Ascending aorta (tissue), 2 donors: ENCODE results near the gene GASK1B. TPM values are rescaled to one million over a fixed set of nuclear protein-coding genes. Genes with fewer than 3 reads are reported as not detected.

Experiments
- DNase-seq, 2 donors: peaks; one replicate each; pipeline ENCODE4 v3.0.0-alpha.2; 2019; ENCODE audit warnings: low spot score in 2 of 2
- H3K27ac ChIP-seq, 2 donors: fragments of 200-600 bp; sonication (generic); one replicate each; pipeline ENCODE4 v1.5.1; 2016 to 2017; ENCODE audit warnings: mild to moderate bottlenecking in 1 of 2
- H3K27me3 ChIP-seq: fragments of 200-600 bp; sonication (generic); one replicate; pipeline ENCODE4 v1.5.1; 2017
- H3K36me3 ChIP-seq, 2 donors: fragments of 200-600 bp; sonication (generic); one replicate each; pipeline ENCODE4 v1.5.1; 2016
- H3K4me1 ChIP-seq, 2 donors: fragments of 200-600 bp; sonication (generic); one replicate each; pipeline ENCODE4 v1.5.1; 2016 to 2017; ENCODE audit warnings: mild to moderate bottlenecking in 1 of 2
- H3K4me3 ChIP-seq, 2 donors: fragments of 200-600 bp; sonication (generic); one replicate each; pipeline ENCODE4 v1.5.1; 2016 to 2017; ENCODE audit warnings: mild to moderate bottlenecking in 1 of 2
- H3K9me3 ChIP-seq, 2 donors: fragments of 200-600 bp; sonication (generic); one replicate each; pipeline ENCODE4 v1.5.1; 2016
- intact Hi-C: fragments of 100-400 bp; cut with DNase I; formaldehyde crosslinking; loops from one replicate; pipeline ENCODE4 v1.15.1; 2023
- total RNA-seq: library from RNA; depleted of rRNA; stranded (reverse); fragments of >200 nt; gene quantifications from one replicate; pipeline ENCODE4 v1.1.0, GENCODE V29; 2016
- TF ChIP-seq, protein P1 (sequence below), 3 experiments: fragments of 200-600 bp in 2 of 3; fragments of 450-650 bp in 1 of 3; sonication (generic) in 2 of 3; IDR thresholded peaks; one replicate each; pipeline ENCODE4 v1.5.1; 2016 to 2019; ENCODE audit warnings: antibody characterized with exemption in 3 of 3, mild to moderate bottlenecking in 1 of 3, moderate library complexity in 1 of 3

The GASK1B gene
- total RNA-seq, result 69.7 TPM

DNA sequence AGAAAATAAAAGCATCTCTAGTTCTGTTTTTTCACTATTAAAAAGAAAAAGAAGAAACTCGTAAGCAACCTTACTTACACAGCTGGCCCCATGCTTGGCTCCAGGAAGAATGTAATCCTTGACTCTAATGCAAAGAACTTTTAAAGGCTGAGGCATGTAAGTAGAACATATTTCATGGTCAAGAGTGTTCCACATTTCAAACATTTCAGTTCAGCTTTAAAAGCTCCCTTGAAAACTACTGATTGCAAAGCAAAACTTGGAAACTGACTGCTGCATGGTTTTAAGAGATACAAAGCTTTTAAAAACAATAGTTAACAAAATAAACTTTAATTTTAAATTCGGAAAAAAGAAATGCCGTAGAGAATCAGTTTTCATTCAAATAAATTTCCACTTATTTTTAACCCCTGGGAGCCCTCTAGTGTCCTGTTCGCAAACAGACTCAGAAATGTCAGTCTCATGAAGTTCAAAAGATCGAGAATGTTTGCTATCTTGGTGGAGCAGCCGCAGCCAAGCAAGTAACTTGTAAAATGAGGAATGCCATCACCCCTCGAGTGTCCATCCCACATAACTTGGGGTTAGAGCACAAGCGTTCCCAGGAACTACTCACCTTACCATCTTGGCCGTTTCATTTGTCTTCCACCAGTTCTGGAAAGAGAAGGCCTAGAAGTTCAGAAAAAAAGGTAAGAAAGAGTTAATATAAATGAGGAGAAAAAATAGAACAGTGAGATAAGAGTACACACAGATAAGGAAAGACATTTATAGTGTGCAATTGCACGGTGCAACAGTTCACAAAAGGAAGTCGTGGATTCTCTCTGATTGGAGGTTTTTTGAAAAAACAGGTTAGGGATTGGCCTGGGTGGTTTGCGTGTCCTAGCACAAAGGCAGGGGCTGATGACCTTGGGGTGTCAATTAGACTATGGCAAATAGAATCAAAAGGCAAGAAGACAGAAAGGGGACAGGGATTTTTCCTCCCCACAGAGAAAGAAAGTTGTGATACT is at the start of gene GASK1B:
GASK1B (minus strand) TSS at position 765 of the 998 bp plus-strand sequence. CDS start 1,650 bp downstream, outside the sequence.
- no peak for DNase-seq
- H3K4me1 ChIP-seq, result peaks cover 3 to 43% of the 10 kb centered on the region in 2 donors
- peaks cover 0 to 5% of the 10 kb centered on the region in 2 donors for H3K36me3 ChIP-seq
- H3K4me3 ChIP-seq, result peak within 1 kb of the TSS; percentile 68 to 88
- intact Hi-C loops, result loop anchor here (2.0 to 10.0 kb wide), 5 partner anchors 80 to 952 kb away; partner anchors contain the start of genes C4orf46, ETFDH and GRIA2
- H3K27ac ChIP-seq, result peak within 1 kb of the TSS; percentile 88 to 97
- H3K27me3 ChIP-seq, result no peaks in the 10 kb centered on the region
- no peaks in the 10 kb centered on the region for H3K9me3 ChIP-seq
- TF ChIP-seq, protein P1, sequence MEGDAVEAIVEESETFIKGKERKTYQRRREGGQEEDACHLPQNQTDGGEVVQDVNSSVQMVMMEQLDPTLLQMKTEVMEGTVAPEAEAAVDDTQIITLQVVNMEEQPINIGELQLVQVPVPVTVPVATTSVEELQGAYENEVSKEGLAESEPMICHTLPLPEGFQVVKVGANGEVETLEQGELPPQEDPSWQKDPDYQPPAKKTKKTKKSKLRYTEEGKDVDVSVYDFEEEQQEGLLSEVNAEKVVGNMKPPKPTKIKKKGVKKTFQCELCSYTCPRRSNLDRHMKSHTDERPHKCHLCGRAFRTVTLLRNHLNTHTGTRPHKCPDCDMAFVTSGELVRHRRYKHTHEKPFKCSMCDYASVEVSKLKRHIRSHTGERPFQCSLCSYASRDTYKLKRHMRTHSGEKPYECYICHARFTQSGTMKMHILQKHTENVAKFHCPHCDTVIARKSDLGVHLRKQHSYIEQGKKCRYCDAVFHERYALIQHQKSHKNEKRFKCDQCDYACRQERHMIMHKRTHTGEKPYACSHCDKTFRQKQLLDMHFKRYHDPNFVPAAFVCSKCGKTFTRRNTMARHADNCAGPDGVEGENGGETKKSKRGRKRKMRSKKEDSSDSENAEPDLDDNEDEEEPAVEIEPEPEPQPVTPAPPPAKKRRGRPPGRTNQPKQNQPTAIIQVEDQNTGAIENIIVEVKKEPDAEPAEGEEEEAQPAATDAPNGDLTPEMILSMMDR (IDR thresholded peaks at IDR 0.05), result peak; percentile 43 to 66 (median 46)

DNA sequence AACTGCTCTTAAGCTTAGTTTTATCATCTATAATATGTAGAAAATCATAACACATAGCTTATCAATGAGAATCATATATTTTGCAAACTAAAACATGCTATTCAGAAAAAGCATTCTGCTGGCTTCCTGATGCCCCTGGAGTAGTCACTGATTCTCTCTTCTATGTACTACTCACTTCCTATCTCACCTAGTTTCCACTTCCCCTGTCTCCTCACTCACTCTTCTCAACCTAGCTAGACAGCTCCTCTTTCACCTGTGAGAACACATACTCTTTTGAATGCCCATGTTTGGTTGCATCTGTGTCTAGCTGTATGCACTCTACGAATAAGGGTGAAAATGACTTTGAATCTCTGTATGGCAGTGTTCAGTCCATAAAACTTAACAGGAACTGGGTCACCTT is 46.8 kb upstream of the GASK1B start:
- peaks cover 0 to 16% of the 10 kb centered on the region in 2 donors for H3K4me1 ChIP-seq
- TF ChIP-seq, protein P1 (IDR thresholded peaks at IDR 0.05), result no peak
- H3K4me3 ChIP-seq, result no peak overlapping the region
- no peak for DNase-seq
- H3K27ac ChIP-seq, result no peak overlapping the region
- intact Hi-C loops, result no loop called here
- H3K27me3 ChIP-seq, result no peaks in the 10 kb centered on the region
- H3K9me3 ChIP-seq, result no peaks in the 10 kb centered on the region
- H3K36me3 ChIP-seq, result peaks cover 0 to 30% of the 10 kb centered on the region in 2 donors

DNA sequence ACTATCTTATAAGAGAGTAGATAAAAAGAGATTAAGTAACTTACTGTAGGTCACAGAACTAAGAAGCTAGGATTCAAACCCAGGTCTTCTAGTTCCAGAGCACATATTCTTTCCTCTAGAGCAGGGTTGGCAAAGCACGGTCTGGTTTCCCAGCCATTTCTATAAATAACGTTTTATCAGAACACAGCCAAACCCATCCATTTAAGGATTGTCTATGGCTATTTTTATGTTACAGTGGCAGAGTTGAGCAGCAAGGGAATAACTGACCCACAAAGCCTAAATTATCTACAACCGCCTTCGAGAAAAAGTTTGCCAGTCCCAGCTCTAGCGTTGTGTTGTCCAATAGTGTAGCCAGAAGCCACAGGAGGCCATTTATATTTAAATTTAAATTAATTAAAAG is 44.9 kb upstream of the GASK1B start:
- TF ChIP-seq, protein P1 (IDR thresholded peaks at IDR 0.05), result no peak
- intact Hi-C loops, result no loop called here
- peaks cover 0 to 17% of the 10 kb centered on the region in 2 donors for H3K4me1 ChIP-seq
- no peaks in the 10 kb centered on the region for H3K9me3 ChIP-seq
- no peak overlapping the region for H3K4me3 ChIP-seq
- peaks cover 0 to 16% of the 10 kb centered on the region in 2 donors for H3K36me3 ChIP-seq
- no peaks in the 10 kb centered on the region for H3K27me3 ChIP-seq
- peak overlapping the region; percentile 69 to 73 for H3K27ac ChIP-seq
- DNase-seq, result no peak

DNA sequence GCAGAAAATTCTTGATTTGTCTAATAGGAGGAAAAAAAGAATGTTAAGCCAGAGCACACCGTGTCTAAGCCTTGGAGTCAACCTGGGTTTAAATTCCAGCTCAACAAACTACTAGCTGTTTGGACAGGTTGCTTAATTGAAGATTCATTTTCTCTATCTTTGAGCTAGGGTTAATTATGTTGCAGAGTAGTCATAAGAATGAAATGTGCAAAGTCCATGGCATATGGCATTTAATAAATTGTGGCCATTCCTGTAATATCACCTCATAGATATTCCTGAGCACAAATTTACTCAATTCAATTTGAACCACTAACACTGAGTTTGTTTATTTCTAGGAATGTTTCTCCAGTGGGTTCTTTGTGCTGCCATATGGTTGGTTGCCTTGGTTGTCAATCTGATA is 42.0 kb upstream of the GASK1B start:
- DNase-seq, result no peak
- H3K27me3 ChIP-seq, result no peaks in the 10 kb centered on the region
- H3K36me3 ChIP-seq, result no peaks in the 10 kb centered on the region
- TF ChIP-seq, protein P1 (IDR thresholded peaks at IDR 0.05), result no peak
- no peaks in the 10 kb centered on the region for H3K9me3 ChIP-seq
- no peak overlapping the region for H3K4me3 ChIP-seq
- peaks cover 0 to 31% of the 10 kb centered on the region in 2 donors for H3K4me1 ChIP-seq
- no peak overlapping the region for H3K27ac ChIP-seq
- intact Hi-C loops, result no loop called here

DNA sequence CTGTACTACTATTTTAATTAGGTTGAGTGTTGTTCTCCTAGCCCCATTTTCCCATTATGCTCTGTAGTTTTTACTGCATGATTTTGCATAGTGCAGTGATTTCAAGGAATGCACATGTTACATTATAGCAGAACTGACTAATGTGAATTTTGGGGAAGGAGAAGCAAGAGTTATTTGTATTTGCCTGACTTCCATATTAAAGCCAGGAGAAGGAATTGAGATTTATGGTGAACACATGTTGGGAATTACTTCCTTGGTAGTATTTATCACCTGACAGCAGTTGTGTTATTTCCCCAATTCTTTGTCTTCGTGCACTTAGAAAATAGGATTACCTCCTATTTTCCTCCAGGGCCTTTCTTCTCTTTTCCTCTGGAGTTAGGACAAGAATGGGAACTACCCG is 40.6 kb upstream of the GASK1B start:
- Histone ChIP-seq H3K27ac (no peak overlapping the region), H3K9me3 (no peaks in the 10 kb centered on the region), H3K36me3 (no peaks in the 10 kb centered on the region), H3K27me3 (no peaks in the 10 kb centered on the region), H3K4me3 (no peak overlapping the region), H3K4me1 (peaks cover 0 to 33% of the 10 kb centered on the region in 2 donors)
- TF ChIP-seq, protein P1 (IDR thresholded peaks at IDR 0.05), result no peak
- intact Hi-C loops, result no loop called here
- no peak for DNase-seq
